GM12874 (cell line): ENCODE data around the gene PDK4.

Experiments used
- CTCF ChIP-seq: IDR thresholded peaks from 2 replicates; pipeline ENCODE4 v1.5.1; 2011; ENCODE audit warnings: low read depth, mild to moderate bottlenecking, control low read depth, low read length, moderate library complexity; ENCODE audit not compliant: insufficient read depth

PDK4 gene

GRCh38 chr7:95536656-95537311 is 59.5 kb downstream of the PDK4 start:
- no peak for TF ChIP-seq CTCF

DNA sequence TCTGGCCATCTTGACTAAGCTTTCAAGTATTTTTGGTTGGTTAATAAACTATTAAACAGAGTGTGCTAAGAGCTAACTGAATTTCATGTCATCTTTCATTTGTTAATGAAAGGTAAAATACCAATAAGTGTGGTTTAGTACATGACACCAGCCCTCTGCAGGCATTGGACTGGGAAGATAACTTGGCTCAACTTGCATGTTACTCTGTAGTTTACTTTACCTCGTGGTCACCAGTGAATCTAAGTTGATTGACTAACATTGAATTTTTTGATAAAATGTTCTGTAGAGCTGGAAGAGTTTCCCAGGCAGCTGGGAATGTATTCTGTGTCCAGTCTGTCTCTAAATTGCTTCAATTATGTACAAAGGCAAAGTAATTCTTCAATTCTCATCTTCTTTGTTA is 60.7 kb downstream of the PDK4 start:
- TF ChIP-seq CTCF: no peak

DNA sequence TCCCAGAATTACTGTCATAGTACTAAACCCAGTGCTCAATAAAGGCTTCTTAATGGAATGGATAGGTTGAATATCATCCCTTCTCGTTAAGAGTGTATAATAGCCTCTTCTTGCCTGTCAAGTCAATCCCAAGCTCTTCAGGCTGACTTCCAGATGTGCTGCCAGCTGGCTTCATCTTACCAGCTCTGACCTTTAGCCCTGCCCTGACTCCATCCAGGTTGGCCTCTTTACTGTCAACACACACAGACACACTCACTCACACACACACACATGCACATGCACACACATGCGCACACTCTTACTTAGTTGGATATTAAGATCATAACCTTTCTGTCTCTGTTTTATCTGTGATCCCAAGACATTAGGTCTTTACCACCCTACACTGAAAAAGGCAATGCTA is 61.5 kb downstream of the PDK4 start:
- TF ChIP-seq CTCF: no peak
